ENCODE measurements around the gene ARPIN.

DNA sequence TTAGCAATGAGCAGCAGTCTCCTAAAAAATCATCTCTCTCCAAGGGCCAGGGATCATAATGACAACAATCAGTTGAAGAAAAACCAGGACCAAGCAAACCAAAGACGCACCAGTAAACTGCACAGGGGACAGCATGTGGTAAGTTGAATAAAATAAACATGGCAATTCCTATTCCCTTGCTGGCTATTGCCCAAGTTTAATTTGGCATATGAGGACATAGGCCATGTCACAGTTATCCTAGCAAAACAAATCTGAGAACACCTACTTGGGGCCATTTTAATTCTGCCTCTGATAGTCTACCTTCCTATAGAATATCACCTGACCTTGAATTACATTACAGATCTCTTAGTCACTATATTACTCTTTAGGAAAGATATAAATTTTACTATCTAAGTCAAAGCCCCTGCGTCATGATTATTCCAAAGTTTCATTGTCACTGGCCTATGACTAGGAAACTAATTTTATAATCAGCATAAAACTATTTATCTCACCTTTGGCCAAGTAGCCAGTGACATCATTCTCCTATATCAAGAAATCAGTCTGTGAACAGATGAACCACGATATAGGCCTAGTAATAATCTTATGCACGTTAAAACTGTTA lies 42.0 kb downstream of the ARPIN start:
- TF ChIP-seq, protein P1, sequence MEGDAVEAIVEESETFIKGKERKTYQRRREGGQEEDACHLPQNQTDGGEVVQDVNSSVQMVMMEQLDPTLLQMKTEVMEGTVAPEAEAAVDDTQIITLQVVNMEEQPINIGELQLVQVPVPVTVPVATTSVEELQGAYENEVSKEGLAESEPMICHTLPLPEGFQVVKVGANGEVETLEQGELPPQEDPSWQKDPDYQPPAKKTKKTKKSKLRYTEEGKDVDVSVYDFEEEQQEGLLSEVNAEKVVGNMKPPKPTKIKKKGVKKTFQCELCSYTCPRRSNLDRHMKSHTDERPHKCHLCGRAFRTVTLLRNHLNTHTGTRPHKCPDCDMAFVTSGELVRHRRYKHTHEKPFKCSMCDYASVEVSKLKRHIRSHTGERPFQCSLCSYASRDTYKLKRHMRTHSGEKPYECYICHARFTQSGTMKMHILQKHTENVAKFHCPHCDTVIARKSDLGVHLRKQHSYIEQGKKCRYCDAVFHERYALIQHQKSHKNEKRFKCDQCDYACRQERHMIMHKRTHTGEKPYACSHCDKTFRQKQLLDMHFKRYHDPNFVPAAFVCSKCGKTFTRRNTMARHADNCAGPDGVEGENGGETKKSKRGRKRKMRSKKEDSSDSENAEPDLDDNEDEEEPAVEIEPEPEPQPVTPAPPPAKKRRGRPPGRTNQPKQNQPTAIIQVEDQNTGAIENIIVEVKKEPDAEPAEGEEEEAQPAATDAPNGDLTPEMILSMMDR (IDR thresholded peaks at IDR 0.05) = no peak
- no peak for TF ChIP-seq POLR2A (IDR thresholded peaks at IDR 0.05)

Measured in right lobe of liver (tissue), 4 donors.